ENCODE results near the gene ADCY9.

ADCY9 gene

DNA sequence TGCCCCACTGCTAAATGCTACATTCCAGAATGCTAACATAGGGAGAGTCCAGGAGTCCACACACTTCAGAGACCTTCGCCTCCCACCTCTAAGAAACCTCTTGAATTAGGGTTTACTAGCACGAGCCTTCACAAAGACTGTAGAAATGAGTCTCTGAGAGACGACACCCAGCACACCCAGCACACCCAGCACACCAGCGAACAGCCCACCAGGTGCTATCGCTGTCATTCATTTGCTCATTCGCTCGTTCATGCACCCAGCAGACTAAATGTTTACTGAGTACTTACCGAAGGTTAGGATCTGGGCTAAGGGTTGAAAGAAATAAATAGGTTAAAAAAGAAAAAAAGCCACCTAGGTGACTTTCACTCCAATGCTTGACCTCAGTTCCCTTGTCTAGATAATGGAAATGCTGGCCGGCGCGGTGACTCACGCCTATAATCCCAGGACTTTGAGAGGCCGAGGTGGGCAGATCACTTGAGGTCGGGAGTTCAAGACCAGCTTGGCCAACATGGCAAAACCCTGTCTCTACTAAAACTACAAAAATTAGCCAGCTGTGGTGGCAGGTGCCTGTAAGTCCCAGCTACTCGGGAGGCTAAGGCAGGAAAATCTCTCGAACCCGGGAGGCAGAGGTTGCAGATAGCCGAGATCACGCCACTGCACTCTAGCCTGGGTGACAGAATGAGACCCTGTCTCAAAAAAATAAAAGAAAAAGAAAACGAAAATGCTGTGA, 100.8 kb downstream of the ADCY9 start:
- H3K4me3 ChIP-seq (ENCODE audit: low read length), result no peak overlapping the region
- TF ChIP-seq, protein P1, sequence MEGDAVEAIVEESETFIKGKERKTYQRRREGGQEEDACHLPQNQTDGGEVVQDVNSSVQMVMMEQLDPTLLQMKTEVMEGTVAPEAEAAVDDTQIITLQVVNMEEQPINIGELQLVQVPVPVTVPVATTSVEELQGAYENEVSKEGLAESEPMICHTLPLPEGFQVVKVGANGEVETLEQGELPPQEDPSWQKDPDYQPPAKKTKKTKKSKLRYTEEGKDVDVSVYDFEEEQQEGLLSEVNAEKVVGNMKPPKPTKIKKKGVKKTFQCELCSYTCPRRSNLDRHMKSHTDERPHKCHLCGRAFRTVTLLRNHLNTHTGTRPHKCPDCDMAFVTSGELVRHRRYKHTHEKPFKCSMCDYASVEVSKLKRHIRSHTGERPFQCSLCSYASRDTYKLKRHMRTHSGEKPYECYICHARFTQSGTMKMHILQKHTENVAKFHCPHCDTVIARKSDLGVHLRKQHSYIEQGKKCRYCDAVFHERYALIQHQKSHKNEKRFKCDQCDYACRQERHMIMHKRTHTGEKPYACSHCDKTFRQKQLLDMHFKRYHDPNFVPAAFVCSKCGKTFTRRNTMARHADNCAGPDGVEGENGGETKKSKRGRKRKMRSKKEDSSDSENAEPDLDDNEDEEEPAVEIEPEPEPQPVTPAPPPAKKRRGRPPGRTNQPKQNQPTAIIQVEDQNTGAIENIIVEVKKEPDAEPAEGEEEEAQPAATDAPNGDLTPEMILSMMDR (IDR thresholded peaks at IDR 0.05; ENCODE audit: insufficient read depth, low read depth, low read length, missing control alignments), result no peak
- DNase-seq (ENCODE audit: low read depth), result no peak

DNA sequence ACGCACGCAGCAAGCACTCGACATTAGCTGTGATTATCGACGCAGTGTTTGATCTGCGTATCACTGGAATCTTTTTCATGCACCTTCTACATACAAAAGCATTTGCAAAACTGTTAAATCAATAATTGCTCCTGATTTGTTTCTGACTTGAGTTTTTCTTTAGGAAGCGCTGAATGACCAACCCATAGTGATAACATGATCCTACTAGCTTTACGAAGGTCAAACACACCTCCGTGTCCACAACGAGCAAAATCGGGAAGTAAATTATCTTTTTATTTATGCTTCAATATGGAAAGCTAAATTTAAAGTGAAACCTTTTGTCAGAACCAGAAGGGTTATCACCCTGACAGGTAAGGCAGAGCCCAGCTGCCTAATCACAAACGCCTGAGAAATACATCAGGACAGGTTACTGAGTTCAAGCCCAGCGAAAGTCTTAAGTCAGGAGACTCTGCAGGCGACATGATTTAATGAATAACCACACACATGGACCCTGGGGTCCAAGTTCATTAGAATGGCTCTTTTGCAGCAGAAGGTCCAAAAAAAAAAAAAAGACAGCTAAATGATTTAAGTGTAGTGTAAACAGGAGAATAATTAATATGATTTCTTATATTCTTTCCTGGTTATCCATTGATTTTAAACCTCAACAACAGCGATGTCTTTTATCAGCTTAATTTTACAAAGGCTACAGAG, 104.2 kb downstream of the ADCY9 start:
- no peak overlapping the region for H3K4me3 ChIP-seq (ENCODE audit: low read length)
- TF ChIP-seq, protein P1 (IDR thresholded peaks at IDR 0.05; ENCODE audit: insufficient read depth, low read depth, low read length, missing control alignments), result no peak
- DNase-seq (ENCODE audit: low read depth), result no peak

DNA sequence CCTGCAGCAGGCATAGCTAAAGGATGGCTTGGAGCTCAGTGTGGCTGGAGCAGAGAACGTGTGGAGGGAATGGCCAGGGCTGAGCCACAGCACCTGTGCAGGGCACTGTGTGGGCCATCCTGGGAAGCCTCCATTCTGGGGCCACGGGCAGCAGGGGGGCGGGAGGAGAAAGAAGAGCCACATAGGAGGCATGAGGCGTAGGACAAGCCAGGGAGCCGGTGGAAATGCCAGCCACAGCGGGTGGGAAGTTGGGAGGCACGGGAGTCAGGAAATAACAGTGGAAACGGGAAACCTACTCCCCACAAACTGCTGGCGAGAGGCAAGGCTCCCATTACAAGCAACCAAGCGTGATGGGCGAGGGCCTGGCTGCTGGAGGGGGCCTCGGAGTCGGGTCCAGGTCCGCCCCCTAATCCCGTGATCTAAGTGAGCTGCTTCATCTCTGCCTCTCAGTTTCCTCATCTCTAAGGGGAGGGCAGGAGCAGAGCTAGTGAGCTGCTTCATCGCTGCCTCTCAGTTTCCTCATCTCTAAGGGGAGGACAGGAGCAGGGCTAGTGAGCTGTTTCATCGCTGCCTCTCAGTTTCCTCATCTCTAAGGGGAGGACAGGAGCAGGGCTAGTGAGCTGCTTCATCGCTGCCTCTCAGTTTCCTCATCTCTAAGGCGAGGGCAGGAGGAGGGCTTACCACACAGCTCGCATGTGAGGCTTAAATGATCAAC, 104.9 kb downstream of the ADCY9 start:
- no peak overlapping the region for H3K4me3 ChIP-seq (ENCODE audit: low read length)
- DNase-seq (ENCODE audit: low read depth), result no peak
- TF ChIP-seq, protein P1 (IDR thresholded peaks at IDR 0.05; ENCODE audit: insufficient read depth, low read depth, low read length, missing control alignments), result no peak

DNA sequence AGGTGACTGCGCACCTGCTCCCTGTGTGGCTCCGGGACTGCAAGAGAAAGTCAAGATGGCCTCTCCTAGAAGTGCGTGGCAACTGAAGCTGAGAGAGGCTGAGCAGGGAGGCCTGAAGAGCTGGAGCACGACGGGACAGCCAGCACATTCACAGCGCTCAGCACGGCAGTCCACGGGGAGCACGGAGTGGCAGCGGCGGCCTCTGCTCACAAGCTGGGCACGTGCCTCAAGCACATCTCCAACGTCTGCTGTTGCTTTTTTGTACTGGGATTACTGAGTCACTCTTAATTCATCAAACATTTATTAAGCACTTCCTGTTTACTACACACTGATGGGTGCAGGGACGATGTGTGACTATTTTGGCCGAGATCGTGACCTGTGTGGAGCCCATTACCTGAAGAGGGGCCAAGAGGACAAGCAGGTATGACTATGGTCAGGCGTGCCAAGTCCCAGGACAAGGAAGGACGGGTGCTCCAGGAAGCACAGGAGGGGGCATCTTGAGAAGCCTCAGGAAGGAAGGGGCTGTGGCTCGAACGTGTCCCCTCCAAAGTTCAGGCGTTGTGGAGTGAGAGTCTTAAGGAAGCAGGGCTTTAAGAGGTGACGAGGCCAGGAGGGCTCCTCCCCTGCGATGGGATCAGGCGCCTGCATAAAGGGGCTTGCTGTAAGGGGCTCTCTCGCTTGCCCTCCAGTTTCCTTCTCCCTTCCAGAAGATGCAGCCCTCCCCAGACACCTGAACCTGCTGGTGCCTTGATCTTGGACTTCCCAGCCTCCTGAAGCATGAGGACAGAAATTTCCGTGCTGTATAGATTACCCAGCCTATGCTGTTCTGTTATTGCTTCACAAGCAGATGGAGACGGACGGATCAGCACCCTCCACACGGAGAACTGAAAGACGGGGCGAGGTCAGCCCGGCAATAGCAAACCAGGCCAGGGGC, 105.8 kb downstream of the ADCY9 start:
- TF ChIP-seq, protein P1 (IDR thresholded peaks at IDR 0.05; ENCODE audit: insufficient read depth, low read depth, low read length, missing control alignments), result no peak
- no peak overlapping the region for H3K4me3 ChIP-seq (ENCODE audit: low read length)
- DNase-seq (ENCODE audit: low read depth), result no peak

DNA sequence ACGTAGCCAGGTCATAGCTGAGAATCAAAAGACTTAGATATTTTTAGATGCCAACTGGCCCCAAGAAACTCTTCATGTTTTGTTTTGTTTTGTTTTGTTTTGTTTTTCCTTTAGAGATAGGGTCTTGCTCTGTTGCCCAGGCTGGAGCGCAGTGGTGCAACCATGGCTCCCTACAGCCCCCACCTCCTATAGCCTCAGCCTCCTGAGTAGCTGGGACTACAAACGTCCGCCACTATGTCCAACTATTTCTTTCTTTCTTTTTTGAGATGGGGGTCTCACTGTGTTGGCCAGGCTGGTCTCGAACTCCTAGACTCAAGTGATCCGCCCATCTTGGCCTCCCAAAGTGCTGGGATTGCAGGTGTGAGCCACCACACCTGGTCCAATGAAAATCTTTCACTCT, 107.1 kb downstream of the ADCY9 start:
- no peak for DNase-seq (ENCODE audit: low read depth)
- H3K4me3 ChIP-seq (ENCODE audit: low read length), result no peak overlapping the region
- TF ChIP-seq, protein P1 (IDR thresholded peaks at IDR 0.05; ENCODE audit: insufficient read depth, low read depth, low read length, missing control alignments), result no peak

DNA sequence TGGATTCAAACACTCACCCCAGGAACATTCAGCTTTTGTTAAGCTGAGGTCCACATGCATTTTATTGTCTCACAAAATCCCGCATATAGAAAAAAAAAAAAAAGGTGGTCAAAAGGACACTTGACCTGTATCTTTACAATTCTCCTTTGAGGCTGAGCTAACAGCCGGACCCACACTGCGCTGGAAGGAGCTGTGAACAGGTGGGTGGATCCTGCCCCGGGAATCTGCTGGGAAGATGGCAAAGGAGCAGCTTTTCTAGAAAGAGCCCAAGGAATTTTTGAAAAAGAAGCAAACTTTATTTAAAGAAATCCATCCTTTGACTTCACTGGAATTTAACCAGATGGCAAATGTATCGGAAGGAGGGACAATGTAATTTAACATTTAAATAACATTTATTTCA, 108.1 kb downstream of the ADCY9 start:
- TF ChIP-seq, protein P1 (IDR thresholded peaks at IDR 0.05; ENCODE audit: insufficient read depth, low read depth, low read length, missing control alignments), result no peak
- H3K4me3 ChIP-seq (ENCODE audit: low read length), result no peak overlapping the region
- no peak for DNase-seq (ENCODE audit: low read depth)

Measured in epithelial cell of esophagus (primary cell).